COLO668 (cell line): Measurements from ENCODE around the gene CCDC50.
A peak's percentile ranks its signal among the peaks of the same experiment; 100 is the strongest.

Experiments used
- DNase-seq: peaks from one replicate; lab custom pipeline; 2025; ENCODE audit not compliant: unreplicated experiment; lab: John Stamatoyannopoulos, UW

Gene CCDC50, protein sequence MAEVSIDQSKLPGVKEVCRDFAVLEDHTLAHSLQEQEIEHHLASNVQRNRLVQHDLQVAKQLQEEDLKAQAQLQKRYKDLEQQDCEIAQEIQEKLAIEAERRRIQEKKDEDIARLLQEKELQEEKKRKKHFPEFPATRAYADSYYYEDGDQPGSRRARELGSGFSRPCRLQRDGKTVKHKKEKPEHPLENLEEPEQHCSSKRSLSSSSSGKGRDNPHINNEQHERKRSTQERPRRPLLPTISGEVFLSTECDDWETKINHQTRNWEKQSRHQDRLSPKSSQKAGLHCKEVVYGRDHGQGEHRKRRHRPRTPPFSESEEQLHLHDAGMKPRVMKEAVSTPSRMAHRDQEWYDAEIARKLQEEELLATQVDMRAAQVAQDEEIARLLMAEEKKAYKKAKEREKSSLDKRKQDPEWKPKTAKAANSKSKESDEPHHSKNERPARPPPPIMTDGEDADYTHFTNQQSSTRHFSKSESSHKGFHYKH

DNA sequence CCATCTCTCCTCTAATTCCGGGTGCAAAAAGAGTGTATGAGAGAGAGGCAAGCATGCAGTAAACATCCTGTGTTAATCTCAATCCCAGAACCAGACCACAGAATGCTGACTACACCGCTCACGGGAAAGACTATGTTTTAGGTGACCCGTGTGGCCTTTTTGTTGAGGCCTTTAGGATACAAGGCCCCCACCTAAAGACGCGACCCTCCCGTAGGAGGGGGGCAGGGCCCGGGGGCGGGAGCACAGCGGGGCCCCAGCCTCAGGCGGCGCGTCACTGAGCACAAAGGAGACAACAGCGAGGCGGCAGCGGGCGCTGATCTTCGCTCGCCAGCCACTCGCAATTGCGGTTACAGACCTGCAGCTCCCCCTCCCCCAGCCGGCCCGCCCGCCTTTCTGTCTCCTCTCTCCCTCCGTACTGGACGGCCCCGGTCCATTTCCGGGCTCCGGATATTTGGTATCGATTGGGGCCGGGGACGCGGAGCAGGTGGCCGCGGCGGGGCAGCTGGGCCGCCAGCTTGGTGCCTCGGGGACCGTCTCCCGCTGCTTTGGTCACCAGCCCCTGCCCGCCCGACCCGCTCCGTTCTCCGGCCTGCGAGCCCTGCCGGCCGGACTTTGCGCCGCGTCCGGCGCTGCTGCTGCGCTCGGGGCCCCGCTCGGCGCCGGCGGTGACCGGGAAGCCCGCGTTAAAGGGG lies at the start of gene CCDC50:
Gene CCDC50 (plus strand): TSS at position 433 of the 692 bp plus-strand sequence. CDS start 281 bp downstream, outside the sequence.
- peak; percentile 86 for DNase-seq

DNA sequence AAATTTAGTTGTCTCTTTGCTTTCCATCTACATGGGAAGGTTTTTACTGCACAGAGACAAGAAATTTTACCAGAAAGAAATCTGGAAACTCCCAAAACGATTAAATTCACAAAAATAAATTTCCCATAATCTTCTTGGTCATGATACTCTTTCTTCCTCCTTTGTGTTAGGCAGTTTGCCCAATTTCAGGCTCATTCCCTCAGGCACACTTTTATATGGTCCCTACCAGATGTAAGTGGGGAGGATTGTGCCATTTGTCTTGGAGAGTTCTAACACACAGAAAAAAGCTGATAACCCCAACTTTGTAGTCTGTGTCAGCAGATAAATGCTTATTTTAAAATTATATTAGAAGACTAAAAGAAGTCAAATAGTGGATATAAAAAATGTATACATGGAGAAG lies 49.1 kb upstream of the CCDC50 start:
- no peak for DNase-seq

DNA sequence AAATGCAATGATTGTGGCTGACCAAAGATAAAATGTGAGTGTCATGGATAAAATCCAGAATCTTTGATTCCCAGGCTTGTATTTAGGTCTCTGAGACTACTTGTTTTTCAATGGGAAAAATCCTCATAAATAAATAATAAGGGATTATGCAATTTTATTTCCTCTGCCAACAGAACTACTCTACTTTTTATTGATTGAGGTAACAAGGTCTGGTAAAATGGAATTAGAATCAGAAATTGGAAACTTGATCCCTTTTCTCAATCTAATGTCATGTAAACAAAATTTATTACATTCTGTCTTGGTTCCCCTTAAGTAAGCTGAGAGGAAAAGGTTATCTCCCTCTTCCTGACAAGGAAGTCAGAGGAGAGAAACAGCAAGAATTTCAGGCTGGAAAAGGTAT lies 48.3 kb upstream of the CCDC50 start:
- no peak for DNase-seq

DNA sequence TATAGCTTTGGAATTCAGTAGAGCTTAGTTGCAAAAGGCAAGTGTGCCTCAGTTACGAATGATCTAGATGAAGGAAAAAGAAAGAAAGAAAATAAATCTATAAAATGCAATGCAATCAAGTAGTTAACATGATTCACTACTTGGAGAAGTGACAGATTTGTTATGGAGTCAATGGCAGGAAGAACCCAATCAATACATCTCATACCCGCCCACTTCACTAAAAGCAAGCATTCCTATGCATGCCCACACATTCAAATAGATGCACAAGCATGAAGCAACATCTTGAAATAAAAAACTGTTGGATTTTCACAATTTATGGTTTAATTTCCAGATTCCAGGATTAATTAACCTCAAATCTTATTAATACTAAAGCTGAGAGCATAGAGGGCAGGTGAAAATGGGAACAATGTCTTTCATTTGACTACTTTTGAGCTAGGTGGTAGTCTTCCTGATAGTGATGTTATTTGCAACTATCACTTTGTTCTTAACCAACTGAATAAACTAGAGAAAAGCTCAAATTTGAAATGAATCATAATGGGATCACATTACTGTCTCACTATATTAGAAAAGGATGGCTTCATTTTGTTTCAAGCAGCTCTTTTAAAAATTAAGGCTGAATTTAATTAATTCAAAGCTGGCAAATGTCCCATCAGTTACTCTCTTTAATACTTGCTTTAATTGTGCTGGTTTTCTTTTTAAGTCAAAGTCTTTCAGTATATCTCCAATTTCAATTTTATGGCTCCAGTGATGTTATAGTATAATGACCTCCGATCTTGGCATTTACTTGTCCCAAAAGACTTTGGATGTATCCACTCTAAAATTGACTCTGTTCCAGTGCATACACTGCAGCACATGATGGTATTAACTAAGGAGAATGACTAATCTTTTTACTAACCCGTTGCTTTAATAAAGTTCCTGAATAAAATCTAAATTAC lies 46.7 kb upstream of the CCDC50 start:
- no peak for DNase-seq

DNA sequence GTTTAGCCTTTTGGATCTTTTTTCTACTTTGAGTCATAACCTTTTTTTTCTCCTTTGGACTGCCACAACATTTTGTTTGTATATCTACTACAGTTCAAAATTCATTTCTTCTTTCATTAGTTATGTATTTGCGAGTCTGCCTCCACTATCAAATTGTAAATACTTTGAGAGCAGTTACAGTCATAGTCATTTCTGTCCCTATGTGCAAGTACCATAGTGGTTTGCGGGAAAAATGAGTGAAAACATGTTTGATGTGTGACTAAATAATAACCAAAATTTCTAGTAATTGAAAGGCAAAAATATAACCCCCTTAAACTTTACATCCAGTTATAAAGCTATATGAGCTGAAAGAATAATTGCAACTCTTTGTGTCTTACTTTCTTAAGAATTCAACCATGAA lies 45.8 kb upstream of the CCDC50 start:
- DNase-seq, result no peak

DNA sequence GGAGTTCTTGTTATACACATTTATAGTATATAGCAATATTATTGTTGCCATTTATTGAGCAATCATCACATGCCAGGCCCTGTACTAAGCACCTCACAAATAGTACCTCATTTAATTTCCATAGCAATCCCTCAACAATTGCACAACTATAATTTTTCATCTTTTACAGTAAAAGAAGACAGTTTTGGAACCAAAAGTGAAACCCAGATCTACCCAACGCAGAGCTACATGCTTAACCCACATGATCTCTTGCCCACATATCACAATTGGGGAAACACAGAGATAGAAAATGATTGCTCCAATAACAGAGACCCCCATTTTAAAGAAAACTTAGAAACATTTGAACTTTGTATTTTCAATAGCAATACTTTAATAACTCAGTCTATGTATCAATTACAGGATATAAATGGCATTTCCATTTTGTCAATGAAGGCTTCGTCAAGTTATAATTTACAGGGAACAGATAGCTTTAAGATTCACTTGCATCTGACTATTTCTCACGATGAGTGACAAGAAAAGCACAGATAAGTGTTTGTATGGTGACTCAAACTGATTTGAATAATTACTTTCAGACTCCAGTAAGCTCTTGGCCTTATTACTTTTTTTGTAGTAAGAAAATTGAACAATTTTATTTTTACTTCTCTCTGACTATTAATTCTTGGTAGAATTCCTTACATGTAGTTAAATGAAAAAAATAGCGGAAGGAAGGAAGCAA lies 38.7 kb upstream of the CCDC50 start:
- DNase-seq, result no peak

DNA sequence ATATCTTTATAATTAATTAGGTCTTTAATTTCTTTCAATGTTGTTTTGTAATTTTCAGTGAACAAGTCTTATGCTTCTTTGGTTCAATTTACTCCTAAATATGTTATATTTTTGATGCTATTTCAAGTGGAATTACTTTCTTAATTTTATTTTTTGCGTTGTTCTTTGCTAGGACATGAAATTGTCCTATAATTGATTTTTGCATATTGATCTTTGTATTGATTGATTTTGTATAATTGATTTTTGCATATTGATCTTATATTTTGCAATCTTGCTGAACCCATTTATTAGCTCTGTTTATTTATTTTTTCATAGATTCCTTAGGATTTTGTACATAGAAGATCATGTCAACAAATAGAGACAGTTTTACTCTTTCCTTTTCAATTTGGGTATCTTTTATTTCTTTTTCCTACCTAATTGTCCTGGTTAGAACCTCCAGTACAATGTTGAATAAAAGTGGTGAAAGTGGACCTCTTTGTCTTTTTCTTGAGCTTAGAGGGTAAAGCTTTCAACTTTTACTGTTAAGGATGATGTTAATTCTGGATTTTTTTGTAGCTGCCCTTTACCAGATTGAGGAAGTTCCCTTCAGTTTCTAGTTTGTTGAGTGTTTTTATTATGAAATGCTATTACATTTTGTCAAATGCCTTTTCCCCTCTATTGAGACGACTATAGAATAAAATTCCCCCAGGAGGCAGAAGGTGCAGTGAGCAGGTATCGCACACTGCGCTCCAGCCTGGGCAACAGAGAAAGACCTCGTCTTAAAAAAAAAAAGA lies 36.8 kb upstream of the CCDC50 start:
- DNase-seq, result no peak

DNA sequence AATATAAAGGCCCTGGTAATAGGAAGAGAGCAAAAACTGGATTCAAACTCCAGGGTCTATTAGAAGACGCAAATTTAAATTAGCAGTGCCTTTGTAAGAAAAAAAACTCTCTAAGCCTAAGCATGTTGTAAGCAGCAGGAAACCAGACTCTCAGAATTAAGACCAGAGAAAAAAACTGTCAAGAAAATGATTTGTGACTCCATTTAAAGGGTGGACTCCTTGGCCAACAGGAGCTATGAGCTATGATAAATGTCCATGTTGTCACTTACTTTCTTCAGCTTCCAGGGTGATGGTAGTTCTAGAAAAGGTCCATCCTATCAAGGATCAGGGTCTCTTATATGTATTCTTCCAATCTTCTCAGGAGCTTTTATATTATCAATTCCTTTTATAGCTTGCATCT lies 34.9 kb upstream of the CCDC50 start:
- no peak for DNase-seq

DNA sequence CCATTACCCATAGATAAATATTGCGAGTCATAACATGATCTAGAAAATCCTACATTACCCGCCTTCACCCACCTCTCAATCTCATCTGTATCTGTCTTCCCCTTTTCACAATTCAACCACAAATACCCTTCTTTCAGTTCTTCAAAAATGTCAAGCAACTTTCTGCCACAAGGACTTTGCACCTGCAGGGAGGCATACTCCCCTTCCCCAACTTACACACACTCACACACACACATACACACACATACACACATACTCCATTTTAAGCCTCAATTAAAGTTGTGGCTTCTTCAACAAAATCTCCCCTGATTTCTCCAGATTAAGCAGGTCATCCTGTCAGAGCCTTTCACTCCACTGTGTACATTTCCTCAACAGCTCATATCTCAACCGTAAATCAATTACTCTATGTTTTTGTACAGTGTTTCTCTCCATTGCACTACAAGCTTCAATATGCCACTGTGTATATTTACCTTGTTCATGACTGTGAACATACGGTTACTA lies 33.1 kb upstream of the CCDC50 start:
- DNase-seq, result no peak

DNA sequence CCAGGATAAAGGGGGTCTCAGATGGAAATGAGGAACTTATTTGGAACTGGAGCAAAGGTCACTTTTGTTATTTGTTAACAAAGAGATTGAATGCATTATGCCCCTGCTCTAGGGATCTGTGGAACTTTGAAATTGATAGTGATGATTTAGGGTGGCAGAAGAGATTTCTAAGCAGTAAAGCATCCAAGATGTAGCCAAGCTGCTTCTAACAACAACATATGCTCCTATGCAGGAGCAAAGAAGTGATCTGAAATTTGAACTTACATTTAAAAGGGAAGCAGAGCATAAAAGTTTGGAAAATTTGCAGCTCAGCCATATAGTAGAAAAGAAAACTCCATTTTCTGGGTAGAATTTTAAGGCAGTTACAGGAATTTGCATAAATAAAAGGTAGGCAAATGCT lies 30.3 kb upstream of the CCDC50 start:
- DNase-seq, result no peak

DNA sequence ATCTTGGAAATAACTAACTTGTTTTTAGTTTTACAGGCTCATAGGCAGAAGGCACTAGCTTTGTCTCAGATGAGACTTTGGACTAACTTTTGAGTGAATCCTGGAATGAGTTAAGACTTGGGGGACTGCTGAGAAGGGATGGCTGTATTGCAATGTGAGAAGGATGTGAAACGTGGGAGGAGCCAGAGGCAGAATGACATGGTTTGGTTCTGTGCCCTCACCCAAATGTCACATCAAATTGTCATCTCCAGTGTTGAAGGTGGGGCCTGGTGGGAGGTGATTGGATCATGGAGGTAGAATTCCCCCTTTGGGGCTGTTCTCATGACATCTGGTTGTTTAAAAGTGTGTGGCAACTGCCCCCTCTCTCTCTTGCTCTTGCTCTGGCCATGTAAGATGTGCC lies 28.8 kb upstream of the CCDC50 start:
- DNase-seq, result no peak

DNA sequence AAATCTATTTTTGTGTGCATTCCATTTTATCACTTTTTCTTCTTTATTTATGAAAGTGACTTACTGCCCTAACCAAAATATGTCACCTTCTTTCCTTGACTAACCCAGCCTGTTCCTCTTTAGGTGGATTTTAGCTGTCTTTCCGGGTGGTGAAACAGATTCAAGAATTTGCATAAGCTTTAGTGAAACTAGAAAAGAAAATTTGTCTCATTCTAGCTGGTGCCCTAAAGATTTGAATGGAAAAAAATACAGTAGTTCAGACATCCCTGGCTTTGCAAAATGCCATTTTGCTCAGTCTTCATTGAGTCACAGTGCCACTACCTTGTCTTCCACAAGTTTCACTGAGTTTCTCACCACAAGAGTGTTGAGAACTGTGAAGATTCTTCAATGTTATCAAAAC lies 28.2 kb upstream of the CCDC50 start:
- DNase-seq, result no peak

DNA sequence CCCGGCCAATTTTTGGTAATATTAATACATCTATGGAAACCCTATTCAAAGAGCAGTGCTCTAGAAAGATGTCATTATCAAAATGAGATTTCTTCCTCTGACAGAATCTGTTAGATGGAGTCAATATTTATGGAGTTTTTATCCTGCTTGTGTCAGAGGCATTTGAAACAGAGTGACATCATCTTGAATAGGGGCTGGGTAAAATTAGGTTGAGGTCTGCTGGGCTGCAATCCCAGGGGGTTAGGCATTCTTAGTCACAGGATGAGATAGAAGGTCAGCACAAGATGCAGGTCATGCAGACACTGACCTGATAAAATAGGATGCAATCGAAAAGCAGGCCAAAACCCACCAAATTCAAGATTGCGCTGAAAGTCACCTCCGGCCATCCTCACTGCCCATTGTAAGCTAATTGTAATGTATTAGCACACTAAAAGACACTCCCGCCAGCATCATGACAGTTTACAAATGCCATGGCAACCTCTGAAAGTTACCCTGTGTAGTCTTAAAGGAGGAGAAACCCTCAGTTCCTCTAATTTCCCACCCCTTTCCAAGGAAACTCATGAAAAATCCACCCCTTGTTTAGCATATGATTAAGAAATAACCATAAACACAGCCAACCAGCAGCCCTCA lies 27.3 kb upstream of the CCDC50 start:
- no peak for DNase-seq

DNA sequence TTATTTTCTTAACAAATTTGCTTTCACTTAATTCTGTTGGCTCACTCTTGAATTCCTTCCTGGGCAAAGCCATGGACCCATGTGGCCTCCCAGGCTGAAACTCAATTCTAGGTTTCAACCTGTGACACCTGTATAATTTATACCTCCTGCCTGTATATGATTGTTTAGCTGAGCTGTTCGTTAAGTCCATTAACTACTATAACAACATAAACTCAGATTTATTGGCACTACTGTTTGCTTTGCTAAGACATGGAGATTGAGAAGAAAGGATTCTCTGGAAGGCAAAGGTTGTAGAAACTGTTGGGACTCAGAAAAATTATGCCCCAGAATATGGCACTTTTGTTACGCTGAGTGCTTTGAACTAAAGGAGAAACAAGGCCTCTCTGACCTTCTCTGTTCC lies 26.7 kb upstream of the CCDC50 start:
- DNase-seq, result no peak

DNA sequence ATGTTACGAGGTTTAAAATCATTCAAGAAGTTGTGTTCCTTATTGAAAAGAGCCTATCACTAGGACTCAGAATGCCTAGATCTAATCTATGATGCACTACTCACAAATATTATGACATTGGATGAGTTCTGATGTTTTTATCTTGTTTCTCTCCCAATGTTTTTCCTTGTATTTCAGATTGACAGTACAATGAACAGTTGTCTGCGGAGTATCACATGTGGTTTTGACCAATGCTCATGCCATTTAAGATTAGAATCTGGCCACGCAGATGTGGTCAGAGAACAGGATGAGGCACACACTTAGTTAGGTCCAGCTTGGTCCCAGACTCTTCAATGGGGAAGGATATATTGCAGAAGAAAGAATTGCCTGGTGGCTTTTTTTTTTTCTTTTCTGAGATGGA lies 25.6 kb upstream of the CCDC50 start:
- no peak for DNase-seq

DNA sequence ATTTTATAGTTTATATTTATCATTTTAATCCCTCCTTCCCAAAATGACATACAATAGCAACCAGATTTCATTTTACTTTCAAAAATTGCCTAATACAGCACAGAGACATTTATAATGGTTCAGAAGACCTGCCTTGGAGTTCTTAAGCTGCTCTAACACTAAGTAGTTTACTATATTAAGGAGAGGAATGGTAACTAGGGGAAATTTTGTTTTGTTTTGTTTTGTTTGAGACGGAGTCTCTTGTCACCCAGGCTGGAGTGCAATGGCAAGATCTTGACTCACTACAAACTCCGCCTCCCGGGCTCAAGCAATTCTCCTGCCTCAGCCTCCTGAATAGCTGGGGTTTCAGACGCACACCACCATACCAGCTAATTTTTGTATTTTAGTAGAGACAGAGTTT lies 22.8 kb upstream of the CCDC50 start:
- no peak for DNase-seq

DNA sequence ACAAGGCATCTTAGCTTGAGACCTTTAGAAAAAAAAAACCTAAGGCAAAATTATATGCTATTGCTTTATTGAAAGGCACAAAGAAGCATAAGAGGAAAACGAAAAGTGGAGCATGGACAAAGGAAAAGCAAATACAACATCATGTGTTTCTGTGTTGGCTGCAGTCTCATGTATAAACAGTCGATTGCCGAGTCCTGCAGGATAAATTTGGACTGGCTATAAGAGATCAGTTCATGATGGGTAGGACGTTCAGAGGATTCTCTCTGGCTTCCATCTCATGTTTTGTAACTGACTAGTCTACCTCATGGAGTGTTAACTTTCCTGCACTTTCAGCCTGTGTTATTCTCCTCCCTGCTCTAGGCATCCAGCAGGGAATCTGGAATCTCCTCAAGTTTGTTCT lies 21.9 kb upstream of the CCDC50 start:
- DNase-seq, result no peak

DNA sequence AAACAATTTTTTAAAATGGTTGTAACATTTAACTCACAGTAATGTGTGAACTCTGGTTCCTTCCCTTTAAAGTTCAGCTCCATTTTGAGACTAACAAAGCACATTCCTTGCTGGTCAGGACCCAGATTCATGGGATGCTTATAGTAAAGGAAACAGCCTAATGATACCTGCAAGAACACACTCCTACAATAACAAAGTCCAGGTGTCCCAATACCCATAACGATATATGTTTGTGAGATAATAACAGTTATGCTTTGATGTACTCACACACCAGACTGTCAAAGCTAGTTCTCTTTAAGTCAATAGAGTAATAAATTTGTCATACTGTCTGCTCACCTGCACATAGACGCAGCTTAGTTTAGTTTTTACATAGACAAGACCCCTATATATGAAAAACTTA lies 15.9 kb upstream of the CCDC50 start:
- DNase-seq, result no peak

DNA sequence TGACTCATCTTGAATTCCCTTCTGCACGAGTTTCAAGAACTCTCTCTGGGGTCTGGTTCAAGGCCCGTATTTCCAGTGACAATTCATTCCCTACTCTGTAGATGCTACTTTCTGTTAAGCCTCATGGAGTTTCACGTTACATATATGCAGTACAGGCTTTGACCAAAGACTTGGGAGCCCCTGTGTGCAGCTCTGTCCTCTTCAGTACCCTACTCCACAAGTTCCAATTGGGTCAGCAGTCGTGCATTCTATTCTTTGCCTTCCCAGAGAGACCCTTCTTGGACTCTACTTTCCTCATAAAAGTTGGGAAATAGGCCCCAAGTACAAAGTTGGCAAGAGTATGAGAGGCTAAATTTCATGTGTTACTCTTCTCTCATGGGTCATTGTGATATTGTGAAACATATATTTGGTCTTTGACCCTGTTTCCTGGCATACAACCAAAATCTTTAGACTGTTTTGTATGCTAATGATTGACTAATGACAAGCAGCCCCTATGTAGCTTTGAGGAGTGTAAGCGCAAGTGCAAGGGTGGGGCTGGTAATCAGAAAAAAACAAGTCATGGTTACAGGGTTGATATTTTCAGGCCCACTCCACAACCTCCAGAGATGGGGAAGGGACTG lies 15.0 kb upstream of the CCDC50 start:
- DNase-seq, result no peak
